SU-DHL-6 (cell line): ENCODE measurements around the gene JAKMIP1.

Experiments used
- CTCF ChIP-seq: fragments of 200-600 bp; sonication (generic); IDR thresholded peaks from one replicate; pipeline ENCODE4 v1.5.1; 2017; ENCODE audit warnings: antibody characterized with exemption, mild to moderate bottlenecking, low read length, moderate library complexity; ENCODE audit not compliant: insufficient read depth, poor library complexity, severe bottlenecking
- EZH2phosphoT487 ChIP-seq: fragments of 200-600 bp; sonication (generic), shearing (Covaris generic); conservative IDR thresholded peaks from 2 replicates; pipeline ENCODE4 v1.6.1; 2018; ENCODE audit warnings: mild to moderate bottlenecking, antibody characterized with exemption, low read length, moderate library complexity, mixed read lengths

- TF ChIP-seq CTCF (no peak), EZH2phosphoT487 (no peak)
These were observed 102.8 kb downstream of the JAKMIP1 start for GRCh38 chr4:6097581-6097980.
